ENCODE results near the gene NKD1. TPM values are rescaled to one million over a fixed set of nuclear protein-coding genes. Genes with fewer than 3 reads are reported as not detected.

NKD1 gene
- total RNA-seq, 1 donor from 2014 or later = 43.2 TPM

- no peak for DNase-seq (ENCODE audit: extremely low spot score, unreplicated experiment)
- Mint-ChIP-seq H3K4me3 (no peak overlapping the region), H3K4me1 (ENCODE audit: unreplicated experiment) (peaks cover 5% of the 10 kb centered on the region), H3K36me3 (peaks cover 6% of the 10 kb centered on the region), H3K27ac (no peak overlapping the region), H3K27me3 (no peaks in the 10 kb centered on the region), H3K9me3 (peaks cover 8% of the 10 kb centered on the region)
- no peak for TF ChIP-seq CTCF (conservative IDR thresholded peaks at IDR 0.05)
Measured at GRCh38 chr16:50674831-50675230, 126.6 kb downstream of the NKD1 start.

- Mint-ChIP-seq H3K27me3 (no peaks in the 10 kb centered on the region), H3K9me3 (peaks cover 8% of the 10 kb centered on the region), H3K4me3 (no peak overlapping the region), H3K36me3 (peaks cover 6% of the 10 kb centered on the region), H3K4me1 (ENCODE audit: unreplicated experiment) (peaks cover 5% of the 10 kb centered on the region), H3K27ac (no peak overlapping the region)
- no peak for TF ChIP-seq CTCF (conservative IDR thresholded peaks at IDR 0.05)
- DNase-seq (ENCODE audit: extremely low spot score, unreplicated experiment) = no peak
Measured at GRCh38 chr16:50675686-50676610, 127.8 kb downstream of the NKD1 start.

GRCh38 chr16:50676684-50677225 lies 128.6 kb downstream of the NKD1 start:
- H3K27me3 Mint-ChIP-seq = no peaks in the 10 kb centered on the region
- peaks cover 5% of the 10 kb centered on the region for H3K4me1 Mint-ChIP-seq (ENCODE audit: unreplicated experiment)
- H3K9me3 Mint-ChIP-seq = peaks cover 2% of the 10 kb centered on the region
- DNase-seq (ENCODE audit: extremely low spot score, unreplicated experiment) = no peak
- H3K36me3 Mint-ChIP-seq = no peaks in the 10 kb centered on the region
- H3K4me3 Mint-ChIP-seq = no peak overlapping the region
- H3K27ac Mint-ChIP-seq = no peak overlapping the region
- TF ChIP-seq CTCF (conservative IDR thresholded peaks at IDR 0.05) = no peak

GRCh38 chr16:50677351-50677750 lies 129.2 kb downstream of the NKD1 start:
- Mint-ChIP-seq H3K9me3 (no peaks in the 10 kb centered on the region), H3K4me1 (ENCODE audit: unreplicated experiment) (peaks cover 5% of the 10 kb centered on the region), H3K4me3 (no peak overlapping the region), H3K27ac (no peak overlapping the region), H3K27me3 (no peaks in the 10 kb centered on the region), H3K36me3 (no peaks in the 10 kb centered on the region)
- peak; percentile 68 for TF ChIP-seq CTCF (conservative IDR thresholded peaks at IDR 0.05)
- DNase-seq (ENCODE audit: extremely low spot score, unreplicated experiment) = no peak

GRCh38 chr16:50678531-50678930 lies 130.3 kb downstream of the NKD1 start:
- Mint-ChIP-seq H3K27me3 (no peaks in the 10 kb centered on the region), H3K4me3 (no peak overlapping the region), H3K4me1 (ENCODE audit: unreplicated experiment) (peaks cover 5% of the 10 kb centered on the region), H3K27ac (peak overlapping the region; percentile 3), H3K9me3 (no peaks in the 10 kb centered on the region), H3K36me3 (no peaks in the 10 kb centered on the region)
- TF ChIP-seq CTCF (conservative IDR thresholded peaks at IDR 0.05) = no peak
- DNase-seq (ENCODE audit: extremely low spot score, unreplicated experiment) = no peak

Data from type B pancreatic cell (in vitro differentiated cells).